T-helper 1 cell (primary cell): ENCODE results near the gene PRR23B.
"Not testable (repeated sequence)": the region's sequence is repeated elsewhere in the genome, so short reads cannot be mapped to it uniquely, and the experiment has no call there.

ENCODE experiments used
- DNase-seq, 5 donors: peaks; one replicate each; pipeline ENCODE4 v3.0.0-alpha.2; 2012 to 2020
- total RNA-seq, 4 donors: gene quantifications; one replicate each; lab custom pipeline; 2026; lab: John Stamatoyannopoulos, UW

PRR23B gene
- total RNA-seq, result 0 reads per million in 4 donors

- no peak for DNase-seq
Observed at GRCh38 chr3:139020868-139021234, at the start of gene PRR23B. PRR23B (minus strand) TSS chr3:139020926; CDS start chr3:139020661, 265 bp downstream.

GRCh38 chr3:139062918-139063317, 42.2 kb upstream of the PRR23B start:
- DNase-seq, result no peak

- no peak for DNase-seq
Observed at GRCh38 chr3:139052802-139053600, 32.3 kb upstream of the PRR23B start.

- DNase-seq, result no peak
Observed at GRCh38 chr3:139044366-139045210, 23.9 kb upstream of the PRR23B start, which contains the start of gene PRR23C. PRR23C (minus strand) TSS chr3:139044892; CDS start chr3:139044620, 272 bp downstream.

- DNase-seq, result no peak
Observed at GRCh38 chr3:139043554-139044365, 23.0 kb upstream of the PRR23B start.

- DNase-seq, result no peak
Observed at GRCh38 chr3:139037478-139037877, 16.8 kb upstream of the PRR23B start.

GRCh38 chr3:139032326-139033002, 11.7 kb upstream of the PRR23B start:
- DNase-seq, result no peak

GRCh38 chr3:139030576-139030975, 9.8 kb upstream of the PRR23B start:
- DNase-seq, result not testable (repeated sequence)

GRCh38 chr3:139024968-139025367, 4.2 kb upstream of the PRR23B start:
- no peak for DNase-seq

GRCh38 chr3:139020036-139020867, 474 bp downstream of the PRR23B start:
- no peak for DNase-seq

- no peak for DNase-seq
Observed at GRCh38 chr3:139016430-139017048, 4.2 kb downstream of the PRR23B start.

- DNase-seq, result no peak
Observed at GRCh38 chr3:139006051-139006716, 14.5 kb downstream of the PRR23B start, which contains the start of gene PRR23A. PRR23A (minus strand) TSS chr3:139006268; CDS start chr3:139006268, 0 bp downstream.

GRCh38 chr3:139005356-139005993, 15.3 kb downstream of the PRR23B start:
- no peak for DNase-seq

- DNase-seq, result no peak
Observed at GRCh38 chr3:138995706-138996105, 25.0 kb downstream of the PRR23B start.

GRCh38 chr3:138987181-138987580, 33.5 kb downstream of the PRR23B start:
- no peak for DNase-seq

GRCh38 chr3:138985932-138986331, 34.8 kb downstream of the PRR23B start:
- no peak for DNase-seq

GRCh38 chr3:138984816-138985215, 35.9 kb downstream of the PRR23B start:
- no peak for DNase-seq

GRCh38 chr3:138976047-138976446, 44.7 kb downstream of the PRR23B start:
- DNase-seq, result no peak

GRCh38 chr3:138975351-138975750, 45.4 kb downstream of the PRR23B start:
- no peak for DNase-seq

GRCh38 chr3:138974462-138974861, 46.3 kb downstream of the PRR23B start:
- DNase-seq, result no peak
